Brain pericyte (primary cell): ENCODE measurements around the gene GLRX3.
"Not testable (repeated sequence)": the region's sequence is repeated elsewhere in the genome, so short reads cannot be mapped to it uniquely, and the experiment has no call there.

ENCODE experiments used
- DNase-seq: peaks from one replicate; pipeline ENCODE4 v3.0.0-alpha.2; 2012; ENCODE audit warnings: low read depth, low spot score

Gene GLRX3

DNA sequence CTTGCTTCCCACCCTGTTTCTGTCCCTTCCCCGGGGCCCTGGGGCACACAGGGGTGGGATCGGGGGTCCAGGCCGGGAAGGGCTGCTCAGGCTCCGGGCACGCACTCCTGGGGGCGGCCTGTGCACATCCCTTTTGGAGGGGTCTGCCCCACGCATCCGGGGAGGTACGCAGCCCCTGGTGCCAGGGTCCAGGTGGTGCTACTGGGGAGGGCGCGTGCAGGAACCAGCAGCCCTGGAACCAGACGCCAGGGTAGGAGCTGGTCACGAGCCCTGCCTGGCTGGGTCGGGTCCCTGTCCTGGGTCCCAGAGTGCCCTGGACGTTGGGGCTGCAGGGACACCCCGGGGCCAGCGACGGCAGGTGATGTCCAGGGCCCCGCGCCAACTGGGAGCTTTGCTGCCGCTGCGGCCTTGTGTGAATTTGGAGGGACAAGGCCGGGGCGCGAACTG, 53.4 kb downstream of the GLRX3 start:
- DNase-seq, result no peak

DNA sequence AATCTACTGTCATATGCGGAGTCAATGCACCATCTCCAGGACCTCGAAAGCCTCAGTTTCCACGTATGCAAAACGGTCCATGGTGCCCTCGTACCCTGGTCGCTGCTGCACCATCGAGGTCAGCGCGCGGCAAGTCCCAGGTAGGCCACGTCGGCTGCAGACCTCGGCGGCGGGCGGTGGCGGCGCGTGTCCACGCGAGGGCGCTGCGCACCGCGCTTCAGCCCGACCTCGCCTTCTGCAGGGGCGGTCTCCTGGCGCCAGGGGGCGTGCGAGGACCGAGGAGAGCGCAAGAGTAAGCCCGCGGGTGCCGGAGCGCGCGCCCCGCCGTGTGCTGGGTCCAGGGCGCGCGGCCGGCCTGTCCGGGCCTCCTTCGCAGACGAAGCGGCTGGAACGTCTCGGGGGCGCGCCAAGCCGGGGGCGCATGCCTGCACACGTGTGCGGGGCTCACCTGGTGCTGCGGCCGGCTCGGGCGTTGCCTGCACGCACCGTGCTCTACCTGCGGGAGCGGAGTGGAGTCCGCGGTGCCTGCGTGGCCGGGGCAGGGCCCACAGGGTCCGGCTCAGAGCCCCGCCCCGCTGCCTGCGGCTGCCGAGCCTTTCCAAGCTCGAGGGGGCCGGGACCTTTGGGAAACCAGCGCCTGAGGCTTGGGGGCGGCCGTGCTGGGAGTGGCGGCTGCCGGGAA, 54.0 kb downstream of the GLRX3 start:
- peak; percentile 50 for DNase-seq

DNA sequence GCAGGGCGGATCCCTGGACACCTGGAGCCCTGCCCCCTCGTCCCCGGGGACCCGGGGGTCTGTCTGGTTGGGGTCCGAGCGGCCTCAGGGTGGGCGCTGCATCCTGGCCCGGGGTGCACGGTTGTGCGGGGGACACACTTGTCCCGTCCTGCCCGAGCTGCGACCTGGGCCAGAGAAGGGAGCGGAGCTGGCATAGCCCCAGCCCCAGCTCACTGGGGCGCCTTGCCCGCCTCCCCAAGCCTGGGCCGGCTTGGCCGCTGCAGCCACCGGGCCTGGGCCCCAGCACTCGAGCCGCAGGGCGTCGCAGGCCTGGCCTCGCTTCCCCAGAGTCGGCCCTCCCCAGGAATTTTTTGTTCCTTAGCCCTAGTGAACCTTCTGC, 54.5 kb downstream of the GLRX3 start:
- no peak for DNase-seq

DNA sequence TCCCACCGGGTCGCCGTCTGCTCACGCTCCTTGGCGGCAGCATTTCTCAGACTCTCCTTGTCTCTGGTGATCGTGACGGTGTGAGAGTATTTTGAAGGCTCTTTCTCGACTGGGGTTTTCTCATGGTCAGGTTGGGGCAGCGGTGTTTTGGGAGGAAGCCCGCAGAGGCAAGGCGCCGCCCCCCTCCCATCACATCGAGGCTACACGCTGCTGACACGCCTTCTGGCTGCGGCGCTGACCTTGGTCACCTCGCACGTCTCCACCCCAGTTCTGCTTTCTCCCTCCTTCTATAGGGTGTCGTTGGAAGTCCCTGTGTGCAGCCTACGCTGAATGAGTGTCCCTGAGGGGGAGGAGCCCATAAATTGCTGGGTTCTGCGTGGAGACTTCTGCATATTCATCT, 55.2 kb downstream of the GLRX3 start:
- no peak for DNase-seq

DNA sequence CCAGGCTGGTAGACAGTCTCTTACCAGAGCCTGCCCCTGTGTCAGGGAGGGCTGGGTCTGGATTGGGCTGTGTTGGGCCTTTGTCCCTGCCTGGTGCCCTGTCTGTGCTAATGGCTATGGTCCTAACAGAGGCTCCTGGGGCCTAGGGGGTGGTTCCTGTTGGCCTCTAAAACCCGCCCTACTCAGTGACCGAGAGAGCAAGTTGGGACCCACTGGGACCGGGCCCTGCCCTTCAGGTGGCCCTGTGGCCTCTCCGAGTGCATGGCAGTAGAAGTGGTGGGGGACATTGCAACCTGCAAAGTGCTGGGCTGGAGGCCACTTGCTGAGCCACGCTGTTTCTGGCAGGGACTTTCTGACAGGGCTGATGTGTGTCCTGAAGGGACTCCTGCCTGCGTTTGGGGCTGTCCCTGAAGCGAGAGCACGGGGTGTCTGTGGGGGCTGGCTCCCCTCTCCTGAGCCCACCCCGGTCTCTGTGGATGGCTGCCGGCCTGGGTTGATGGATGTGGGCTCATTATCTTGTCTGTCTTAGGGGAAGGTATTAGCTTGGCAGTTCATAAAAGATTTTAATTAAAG, 56.2 kb downstream of the GLRX3 start:
- DNase-seq, result no peak

DNA sequence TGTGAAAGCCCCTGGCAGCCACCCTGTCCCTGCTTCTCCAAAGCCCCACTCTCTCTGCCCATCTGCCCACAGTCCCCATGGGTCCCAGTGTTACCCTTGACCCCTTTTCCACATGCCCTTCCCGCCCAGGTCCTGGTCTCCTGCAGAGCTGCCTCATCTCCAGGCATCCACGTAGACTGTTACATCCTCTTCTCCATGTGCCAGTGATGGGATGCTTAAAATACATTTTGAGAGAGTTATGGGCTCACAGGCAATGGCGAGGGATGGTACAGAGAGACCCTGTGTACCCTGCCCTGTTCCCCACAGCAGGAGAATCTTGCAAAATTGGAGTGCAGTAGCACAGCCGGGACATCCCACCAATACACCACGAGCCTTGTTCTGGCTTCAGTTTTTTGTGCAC, 56.8 kb downstream of the GLRX3 start:
- no peak for DNase-seq

DNA sequence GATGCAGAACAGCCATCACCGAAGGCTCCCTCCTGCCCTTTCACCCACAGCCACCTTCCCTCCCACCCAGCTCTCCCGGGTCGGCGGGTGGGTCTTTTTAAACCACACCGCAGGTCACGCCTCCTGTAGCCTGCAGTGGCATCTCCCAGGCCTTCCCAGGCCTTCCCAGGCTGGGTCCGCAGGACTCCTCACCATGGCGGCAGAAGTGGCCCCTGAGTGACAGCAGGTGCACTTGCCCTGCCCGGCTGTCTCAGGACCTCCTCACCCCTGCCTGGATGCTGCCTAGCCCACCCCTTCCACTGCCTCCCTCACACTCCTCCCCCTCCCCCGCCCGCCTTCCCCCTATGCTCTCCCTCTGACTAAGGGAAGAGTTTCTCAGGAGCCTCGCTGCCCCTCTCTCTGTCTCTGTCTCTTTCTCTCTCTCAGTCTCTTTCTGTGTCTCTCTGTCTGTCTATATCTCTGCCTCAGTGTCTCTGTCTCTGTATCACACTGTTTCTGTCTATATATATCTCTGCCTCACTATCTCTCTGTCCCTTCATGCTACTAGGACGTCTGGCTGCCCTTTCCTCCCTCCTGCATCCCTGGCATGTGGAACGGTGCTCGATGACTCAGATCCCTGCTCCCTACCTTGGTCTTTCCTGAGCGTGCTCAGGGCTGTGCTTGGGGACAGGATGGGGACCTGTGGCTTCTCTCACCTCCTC, 57.5 kb downstream of the GLRX3 start:
- DNase-seq, result no peak

DNA sequence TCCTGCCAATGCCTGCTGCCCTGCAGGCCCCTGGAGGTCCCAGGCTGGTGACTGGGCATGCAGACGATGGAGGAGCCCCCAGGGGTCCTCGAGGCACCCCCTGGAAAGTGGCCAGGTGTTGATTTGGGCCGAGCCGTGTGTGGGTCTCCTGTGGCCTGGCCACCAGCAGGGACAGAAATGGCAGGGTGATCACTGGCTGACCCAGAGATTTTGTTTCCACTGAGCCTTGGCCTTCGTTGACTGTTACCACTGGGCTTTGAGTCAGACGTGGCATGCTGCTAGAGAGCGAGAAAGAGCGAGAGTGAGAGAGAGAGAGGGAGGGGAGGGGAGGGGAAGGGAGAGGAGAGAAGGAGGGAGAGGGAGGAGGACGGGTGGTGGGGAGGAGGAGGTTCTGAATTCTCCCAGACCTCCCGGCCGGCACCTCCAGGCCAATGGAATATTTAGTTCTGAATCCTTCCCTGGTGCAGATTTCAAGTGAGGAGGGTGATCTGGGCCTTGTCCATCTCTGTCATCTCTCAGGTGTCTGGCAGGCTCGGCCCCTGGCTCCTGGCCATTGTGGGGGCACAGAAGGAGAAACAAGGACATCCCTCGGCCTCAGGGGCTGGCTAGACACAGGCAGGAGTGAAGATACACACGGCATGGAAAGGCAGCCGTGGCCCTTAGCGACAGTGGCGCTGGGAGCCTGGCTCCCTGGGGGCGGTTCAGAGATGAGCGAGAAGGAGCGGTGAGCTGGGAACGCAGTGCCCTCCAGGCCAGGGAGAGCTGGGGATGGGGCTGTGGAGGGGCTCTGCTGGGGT, 58.2 kb downstream of the GLRX3 start:
- no peak for DNase-seq

DNA sequence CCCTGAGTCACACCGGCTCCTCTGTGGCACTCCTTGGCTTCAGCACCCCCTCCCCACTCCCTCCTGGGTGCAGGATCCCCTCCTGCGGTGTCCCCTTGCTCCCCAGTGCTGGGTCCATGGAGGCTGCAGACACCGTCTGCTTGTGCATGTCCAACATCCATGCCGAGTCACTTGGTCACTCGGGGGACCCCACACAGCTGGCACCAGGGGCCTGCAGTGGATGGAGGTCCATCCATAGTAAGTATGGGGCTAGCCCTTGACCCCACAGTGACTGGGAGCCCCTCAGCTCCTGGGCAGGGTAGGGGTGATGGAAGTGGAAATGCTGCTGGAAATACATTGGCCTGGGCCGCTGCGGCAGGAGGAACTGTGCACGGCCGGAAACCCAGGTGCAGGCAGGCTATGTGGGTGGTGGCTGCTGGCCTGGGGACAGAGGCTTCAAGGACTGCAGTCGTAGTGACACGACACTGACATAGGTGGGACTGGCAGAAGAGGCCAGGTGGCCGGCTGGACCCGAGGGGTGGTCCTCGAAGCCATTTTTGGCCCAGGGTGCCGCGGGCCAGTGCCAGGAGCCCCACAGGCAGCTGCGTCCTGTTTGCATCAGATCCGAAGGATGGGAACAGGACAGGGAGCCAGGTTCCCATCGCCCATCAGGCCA, 58.9 kb downstream of the GLRX3 start:
- no peak for DNase-seq

DNA sequence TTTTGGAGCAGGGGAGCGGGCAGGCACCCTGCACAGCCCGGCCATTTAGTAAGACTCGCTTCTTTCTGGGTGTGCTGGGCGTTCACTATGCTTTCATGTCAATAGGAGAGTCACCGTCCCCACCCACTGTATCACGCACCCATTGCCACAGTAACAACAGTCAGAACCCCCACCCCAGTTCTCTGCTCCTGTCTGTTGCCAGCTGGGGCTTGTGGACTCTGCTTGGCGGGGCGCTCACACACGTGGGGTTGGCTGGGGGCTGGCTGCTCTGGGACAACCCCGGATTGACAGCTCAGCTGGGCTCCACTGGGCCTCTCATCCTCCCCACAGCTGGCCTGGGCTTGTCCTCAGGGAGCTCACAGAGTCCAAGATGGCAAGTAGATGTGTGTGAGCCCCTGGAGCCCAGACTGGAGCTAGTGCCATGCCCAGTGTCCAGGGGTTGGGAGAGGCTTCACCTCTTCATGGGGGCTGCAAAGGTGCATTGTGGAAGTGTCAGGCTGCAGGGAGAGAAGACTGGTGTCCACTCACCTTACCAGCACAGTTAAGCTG, 59.6 kb downstream of the GLRX3 start:
- DNase-seq, result no peak

DNA sequence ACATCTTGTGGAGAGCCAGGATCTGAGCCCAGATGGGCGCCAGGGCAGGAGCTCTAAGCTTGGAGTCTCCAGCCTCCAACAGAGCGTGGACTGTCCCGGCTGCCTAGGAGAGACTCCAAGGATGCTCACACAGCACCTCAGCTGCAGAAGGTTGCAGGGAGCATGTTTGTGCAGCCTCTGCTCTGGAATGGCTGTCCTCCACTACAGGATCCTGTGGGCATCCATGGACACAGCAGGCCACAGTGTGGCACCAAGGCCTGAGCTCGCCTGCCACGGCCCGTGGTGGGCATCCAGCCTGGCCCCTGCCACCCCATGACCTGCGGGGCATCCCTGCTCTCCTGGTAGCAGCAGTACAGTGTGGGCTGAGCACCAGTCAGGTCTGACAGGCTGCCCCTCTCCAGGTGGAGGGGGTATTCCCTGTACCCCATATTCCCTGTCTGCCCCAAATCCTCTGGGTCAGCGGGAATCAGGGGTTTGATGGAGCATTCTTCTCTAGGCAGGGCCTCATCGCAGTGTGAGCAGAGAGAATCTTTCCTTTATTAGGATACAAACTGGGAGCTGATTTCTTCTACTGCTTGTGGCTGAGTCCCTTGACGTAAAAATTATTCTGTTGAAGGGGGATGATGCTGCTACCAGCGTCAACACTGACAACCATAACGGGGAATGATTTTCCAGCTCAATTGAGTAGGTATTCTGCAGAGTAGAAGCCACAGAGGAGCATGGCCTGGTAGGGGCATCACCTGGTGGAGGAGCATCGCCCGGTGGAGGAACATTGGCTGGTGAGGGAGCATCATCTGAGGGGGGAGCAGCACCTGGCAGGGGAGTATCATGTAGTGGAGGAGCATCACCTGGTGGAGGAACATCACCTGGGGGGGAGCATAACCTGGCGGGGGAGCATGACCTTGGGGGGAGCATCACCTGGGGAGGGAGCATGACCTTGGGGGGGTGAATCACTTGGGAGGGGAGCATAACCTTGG, 60.6 kb downstream of the GLRX3 start:
- no peak for DNase-seq

DNA sequence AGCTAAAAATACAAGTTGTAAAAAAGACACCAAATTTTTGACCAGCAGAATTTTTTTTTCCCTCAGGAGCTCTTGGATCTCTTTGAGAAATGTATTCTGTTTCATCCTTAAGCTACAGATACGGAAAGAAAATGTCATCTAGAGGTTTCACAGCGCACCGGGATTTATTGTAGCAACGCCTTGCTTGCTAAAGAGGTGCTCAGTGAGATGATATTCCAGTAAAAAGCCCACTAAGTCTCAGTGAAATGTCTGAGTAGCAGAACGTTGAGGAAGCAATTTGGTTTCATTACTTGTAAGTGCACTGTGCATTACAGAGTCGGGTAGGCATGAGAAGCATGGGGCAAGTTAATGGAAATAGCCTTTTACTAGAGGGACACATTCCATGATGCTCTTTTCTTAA, 62.5 kb downstream of the GLRX3 start:
- DNase-seq, result no peak

DNA sequence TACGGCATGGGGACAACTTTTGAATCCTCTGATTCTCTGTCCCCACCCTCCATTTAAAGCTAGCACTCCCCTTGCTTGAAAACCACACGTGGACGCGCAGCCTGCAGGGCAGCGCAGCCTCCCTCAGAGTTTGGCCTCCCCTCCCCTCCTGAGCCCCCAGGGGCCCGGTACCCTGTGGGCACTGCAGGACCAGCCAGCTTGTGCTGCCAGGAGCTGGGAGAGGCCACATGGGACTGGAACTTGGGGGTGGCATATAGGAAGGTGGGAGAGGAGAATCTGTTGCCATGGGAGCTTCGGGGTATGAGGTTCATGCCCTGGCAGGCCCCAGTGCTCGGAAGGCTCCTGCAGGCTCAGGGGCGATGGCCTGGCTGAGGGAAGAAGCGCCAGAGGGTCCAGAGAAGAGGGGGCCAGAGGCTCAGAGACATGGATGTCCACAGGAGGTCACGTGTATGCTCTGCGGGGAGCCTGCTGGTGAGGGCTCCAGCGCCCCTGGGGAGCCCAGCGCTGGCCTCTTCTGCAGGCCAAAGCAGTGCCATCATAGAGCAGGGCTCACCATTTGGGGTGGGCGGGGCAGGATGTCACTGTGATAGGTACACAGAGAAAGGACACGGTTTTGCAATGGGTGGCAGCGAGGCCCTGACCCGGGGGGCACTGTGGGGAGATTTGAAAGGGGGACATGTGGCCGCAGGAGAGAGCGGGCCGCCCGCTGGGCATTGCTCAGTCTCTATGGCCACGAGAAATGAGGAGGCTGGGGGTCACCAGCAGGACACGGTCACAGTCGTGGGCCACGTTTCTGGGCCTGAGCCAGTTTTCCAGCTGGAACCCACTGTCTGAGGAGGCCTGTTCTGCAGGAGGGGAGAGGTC, 64.2 kb downstream of the GLRX3 start:
- no peak for DNase-seq

DNA sequence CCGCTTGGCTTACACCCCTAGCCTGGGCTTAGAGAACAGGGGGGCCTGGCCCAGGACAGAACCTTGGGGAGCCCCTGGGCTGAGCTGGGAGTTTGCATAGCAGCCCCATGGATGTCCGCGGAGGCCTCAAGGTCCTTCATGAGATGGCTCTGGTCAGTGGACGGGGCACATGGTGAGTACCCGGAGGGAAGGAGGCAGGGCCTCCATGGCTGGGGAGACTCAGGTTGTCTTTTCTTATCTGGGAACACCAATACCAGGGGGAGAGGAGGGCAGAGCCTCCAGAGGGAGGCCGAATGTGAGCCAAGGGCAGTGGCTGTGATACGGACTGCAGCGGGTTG, 64.8 kb downstream of the GLRX3 start:
- DNase-seq, result no peak

DNA sequence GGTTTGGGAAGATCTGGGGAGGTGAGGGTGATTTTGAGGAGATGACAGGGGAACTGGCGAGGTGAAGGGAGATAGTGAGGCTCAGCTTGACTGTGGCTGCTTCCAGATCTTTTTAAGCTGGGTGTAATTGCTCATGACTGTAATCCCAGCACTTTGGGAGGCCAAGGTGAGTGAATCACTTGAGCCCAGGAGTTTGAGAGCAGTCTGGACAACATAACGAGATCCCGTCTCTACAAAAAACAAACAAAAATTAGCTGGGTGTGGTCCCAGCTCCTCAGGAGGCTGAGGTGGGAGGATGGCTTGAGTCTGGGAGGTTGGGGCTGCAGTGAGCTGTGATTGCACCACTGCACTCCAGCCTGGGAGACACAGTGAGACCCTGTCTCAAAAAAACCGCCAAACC, 66.0 kb downstream of the GLRX3 start:
- not testable (repeated sequence) for DNase-seq

DNA sequence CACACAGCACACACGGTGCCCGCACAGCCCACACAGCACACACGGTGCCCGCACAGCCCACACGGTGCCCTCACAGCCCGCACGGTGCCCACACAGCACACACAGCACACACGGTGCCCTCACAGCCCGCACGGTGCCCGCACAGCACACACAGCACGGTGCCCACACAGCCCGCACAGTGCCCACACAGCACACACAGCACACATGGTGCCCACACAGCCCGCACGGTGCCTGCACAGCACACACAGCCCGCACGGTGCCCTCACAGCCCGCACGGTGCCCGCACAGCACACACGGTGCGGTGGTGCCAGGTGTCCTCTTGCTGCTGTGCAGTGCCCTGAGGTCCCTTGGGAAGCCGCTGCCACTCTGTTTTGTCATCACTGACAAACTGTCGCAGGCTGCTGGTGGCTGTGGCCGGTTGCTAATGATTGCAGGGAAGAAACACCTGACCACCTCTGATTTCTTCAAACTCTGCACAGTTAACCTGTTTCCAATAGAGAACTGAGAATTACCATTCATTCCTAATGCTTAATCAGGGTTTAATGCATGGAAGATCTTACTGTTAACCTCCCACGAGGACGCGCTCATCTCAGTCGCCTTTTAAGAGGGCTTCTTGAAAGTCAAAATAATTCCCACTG, 66.9 kb downstream of the GLRX3 start:
- no peak for DNase-seq

DNA sequence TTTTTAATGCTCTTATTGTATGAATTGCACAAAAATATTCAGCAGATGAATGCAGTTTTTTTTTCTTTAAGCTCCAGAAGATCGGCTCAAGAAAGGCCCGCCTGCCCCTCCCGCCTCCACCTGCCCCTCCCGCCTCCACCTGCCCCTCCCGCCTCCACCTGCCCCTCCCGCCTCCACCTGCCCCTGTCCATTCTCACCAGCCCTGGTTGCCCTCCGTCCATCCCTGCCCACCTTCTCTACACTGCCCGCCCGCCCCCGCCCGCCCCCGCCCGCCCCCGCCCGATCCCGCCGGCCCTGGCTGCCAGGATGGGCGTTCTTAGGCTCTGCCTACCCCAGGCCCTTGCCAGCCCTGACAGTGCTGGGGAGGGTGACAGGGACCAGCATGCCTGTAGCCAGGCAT, 67.4 kb downstream of the GLRX3 start:
- DNase-seq, result no peak

DNA sequence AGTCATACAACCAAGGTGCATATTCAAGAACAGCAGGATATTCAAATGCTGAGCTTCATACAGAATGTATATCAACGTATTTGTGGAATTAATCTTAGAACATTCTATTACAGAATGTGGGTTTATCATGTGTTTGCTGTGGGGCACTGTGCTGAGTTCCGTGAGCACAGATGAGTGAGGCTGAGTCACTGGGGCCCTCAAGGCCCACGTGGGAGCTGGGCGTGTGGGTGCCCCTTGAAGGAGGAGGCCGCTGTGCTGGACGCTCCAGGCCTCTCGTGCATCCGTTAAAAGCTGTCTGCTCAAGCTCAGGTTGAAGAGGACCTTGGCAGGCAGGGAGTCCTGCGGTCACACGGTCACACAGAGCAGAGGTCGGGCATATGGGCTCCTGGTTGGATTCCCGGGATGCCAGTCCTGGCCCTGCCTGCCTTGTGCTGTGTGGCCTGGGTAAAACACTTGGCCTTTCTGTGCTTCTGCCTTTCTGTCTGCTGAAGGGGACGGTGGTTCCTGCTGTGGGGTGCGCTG, 70.1 kb downstream of the GLRX3 start:
- DNase-seq, result no peak

DNA sequence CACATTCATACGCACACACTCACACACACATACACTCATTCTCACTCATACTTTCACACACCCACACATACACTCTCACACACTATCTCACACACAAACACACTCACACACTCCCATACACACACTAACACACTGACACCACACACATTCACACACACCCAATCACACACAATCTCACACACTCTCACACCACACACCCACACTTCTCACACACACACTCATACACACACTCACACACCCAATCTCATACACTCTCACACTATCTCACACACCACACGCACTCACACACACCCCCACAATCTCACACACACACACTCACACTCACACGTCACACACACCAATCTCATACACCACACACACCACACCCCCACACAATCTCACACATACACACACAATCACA, 71.0 kb downstream of the GLRX3 start:
- no peak for DNase-seq
